H54 (cell line): ENCODE results near the gene CHAF1A.

Source experiments
- DNase-seq: peaks from one replicate; pipeline ENCODE4 v3.0.0; 2011; ENCODE audit warnings: low spot score, mixed read lengths; ENCODE audit not compliant: insufficient read length
- FAIRE-seq: peaks from 3 replicates; lab custom pipeline; 2011; peaks lifted over from hg19 to GRCh38; lab: Jason Lieb, UNC
- POLR2A ChIP-seq: IDR thresholded peaks from 2 replicates; pipeline ENCODE4 v1.6.1; 2011; ENCODE audit warnings: low read depth, mild to moderate bottlenecking, low read length

CHAF1A gene

DNA sequence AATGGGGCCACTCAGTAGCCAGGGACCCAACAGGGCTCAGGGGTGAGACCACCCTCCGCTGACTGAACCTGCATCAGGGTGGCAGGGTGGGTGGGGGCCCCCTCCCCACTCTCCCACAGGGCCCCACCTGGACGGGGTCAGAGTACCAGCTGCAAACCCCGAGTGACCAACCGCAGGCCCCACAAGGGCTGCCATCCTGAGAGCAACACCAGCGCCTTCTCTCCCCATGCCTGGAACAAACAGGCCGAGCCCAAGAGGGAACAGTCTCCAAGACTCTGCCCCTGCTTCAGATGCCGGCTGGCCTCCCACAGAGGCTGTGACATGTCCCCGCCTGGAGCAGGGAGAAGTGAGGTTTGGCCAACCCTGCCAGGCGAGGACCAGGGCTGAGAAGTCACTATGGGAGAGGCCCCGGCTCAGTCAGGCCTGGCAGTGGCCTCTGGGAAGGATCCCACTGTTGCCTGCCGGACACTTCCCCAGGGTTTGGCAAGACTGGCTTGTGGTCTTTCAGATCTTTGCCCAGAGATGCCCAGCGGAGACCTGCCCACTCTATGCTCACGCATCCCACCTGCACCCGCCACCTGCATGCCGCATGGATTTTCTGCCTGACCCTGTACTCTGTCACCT, 31.9 kb upstream of the CHAF1A start:
- DNase-seq (no peak), FAIRE-seq (no peak)
- TF ChIP-seq POLR2A: no peak

- DNase-seq (no peak), FAIRE-seq (no peak)
- TF ChIP-seq POLR2A: no peak
These were observed 30.9 kb upstream of the CHAF1A start for GRCh38 chr19:4371247-4372164.

DNA sequence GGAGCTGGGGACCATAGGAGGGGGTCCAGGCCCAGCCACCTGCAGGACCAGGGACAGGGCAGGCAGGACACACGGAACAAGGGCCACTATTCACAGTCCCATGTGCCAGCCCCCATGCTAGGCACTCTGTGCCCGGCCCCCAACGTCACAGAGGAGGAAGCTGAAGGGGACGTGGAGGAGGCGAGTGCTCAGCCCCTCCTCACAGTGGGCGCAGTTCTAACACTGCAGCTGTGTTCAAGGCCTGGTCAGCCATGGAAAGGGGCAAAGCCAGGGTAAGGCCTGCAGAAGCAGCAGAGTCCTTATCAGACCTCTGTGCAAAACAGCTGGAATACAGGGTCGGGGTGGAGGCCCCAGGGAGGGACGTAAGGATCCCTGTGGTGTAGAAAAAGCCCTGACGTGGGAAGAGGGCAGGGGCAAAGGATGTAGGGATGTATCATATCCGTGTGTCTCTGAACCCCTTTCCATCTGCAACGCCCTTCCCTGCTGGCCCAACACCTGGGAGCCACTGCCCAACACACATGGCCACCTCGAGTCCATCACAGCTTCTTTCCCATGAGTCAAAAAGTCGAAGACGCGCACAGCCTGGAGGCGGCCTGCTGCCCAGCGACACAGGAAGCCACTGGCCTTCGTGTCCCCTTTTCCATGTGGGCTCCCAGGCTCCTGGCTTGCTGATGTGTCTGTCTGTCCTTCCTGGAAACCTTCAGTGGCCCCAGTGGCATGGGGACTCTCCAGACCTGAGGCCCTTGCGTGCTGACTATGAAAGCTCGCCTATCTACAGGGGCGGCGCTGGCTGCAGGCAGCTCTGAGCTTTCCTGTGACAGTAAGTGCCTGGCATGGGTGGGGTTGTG, 30.1 kb upstream of the CHAF1A start:
- TF ChIP-seq POLR2A: no peak
- DNase-seq (no peak), FAIRE-seq (no peak)

DNA sequence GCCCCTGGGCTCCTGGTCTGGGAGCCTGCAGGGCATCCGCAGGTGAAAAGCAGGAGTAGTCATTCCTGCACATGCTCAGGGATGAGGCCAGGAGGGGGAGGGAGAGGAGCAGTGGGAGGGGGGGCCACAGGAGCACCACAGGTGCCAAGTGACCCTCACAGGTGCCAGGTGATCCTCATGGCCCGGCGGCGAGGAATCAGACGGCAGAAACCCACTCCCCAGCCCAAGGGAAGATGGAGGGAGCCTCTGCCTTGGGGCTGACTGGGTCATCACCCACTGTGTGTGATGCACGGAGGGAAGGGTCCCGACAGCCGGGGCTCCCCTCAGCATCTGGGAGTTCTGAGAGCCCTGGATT, 29.4 kb upstream of the CHAF1A start:
- FAIRE-seq (no peak), DNase-seq (no peak)
- no peak for TF ChIP-seq POLR2A

GRCh38 chr19:4373601-4374497, 28.6 kb upstream of the CHAF1A start:
- TF ChIP-seq POLR2A: no peak
- no peak for DNase-seq
- FAIRE-seq: no peak

- FAIRE-seq (peak; percentile 70), DNase-seq (peak; percentile 92)
- no peak for TF ChIP-seq POLR2A
These were observed 27.8 kb upstream of the CHAF1A start for GRCh38 chr19:4374498-4375163.

DNA sequence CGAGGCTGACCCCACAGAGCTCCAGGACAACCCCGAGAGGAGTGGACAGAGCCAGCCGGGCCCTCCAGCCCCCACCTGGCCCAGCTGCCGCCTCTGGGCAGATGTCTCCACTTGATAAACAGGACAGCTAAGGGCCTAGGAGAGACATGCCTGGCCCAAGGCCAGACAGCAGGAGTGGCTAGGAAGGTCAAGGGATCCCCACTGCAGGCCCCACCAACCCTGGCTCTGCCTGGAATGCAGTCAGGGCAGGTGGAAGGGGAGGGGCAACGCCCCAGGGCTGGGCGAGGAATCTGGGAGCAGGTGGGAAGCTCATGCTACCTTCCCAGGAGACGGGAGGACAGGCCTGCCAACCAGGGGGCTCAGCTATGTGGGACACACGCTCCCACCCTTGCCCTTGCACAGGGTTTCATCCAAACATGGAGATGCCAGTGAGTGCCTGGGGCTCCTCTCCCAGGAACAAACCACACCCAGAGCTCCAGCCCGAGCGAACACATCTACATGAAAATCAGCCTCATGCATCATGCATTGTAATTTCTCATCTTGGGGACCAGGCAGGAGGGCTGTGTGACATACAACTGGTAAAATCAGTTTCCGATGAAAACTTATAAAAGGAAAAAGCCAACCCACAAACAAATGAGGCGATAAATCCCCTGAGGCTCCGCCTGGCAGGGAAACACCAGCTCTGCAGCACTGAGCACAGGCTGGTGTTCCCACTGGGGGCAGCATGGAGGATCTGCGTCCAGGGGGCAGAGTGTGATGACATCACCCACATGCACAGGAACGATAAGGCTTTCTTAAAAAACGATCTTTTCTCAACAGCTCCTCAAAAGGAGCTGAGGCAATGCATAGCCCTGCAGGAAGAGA, 27.0 kb upstream of the CHAF1A start:
- no peak for TF ChIP-seq POLR2A
- no peak for FAIRE-seq
- peak; percentile 43 for DNase-seq

GRCh38 chr19:4376028-4376670, 26.3 kb upstream of the CHAF1A start:
- no peak for DNase-seq
- TF ChIP-seq POLR2A: no peak
- FAIRE-seq: no peak

DNA sequence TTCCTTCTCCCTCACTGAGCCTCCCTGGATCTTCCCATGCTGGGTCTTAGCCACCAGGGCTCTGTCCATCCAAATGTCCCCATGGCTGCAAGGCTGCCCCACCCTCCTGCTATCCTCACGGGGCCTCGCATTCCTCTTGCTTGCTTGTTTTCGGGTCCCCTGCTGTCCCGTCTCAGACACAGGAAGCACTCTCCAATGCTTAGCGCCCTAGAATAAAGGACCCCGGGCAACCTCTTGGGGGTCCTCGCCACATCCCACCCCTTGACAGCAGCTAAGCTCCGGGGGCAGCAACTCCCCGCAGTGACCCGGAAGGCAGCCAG, 25.8 kb upstream of the CHAF1A start:
- FAIRE-seq (no peak), DNase-seq (no peak)

GRCh38 chr19:4376991-4377781, 25.3 kb upstream of the CHAF1A start:
- no peak for TF ChIP-seq POLR2A
- no peak for DNase-seq
- no peak for FAIRE-seq

More for the DNA sequence above, 25.8 kb upstream of the CHAF1A start:
- no peak for TF ChIP-seq POLR2A

- TF ChIP-seq POLR2A: no peak
- DNase-seq (no peak), FAIRE-seq (no peak)
These were observed 23.6 kb upstream of the CHAF1A start for GRCh38 chr19:4378886-4379285.
